Smooth muscle cell of the brain vasculature (primary cell): Measurements from ENCODE around the gene MACIR.

ENCODE experiments used
- DNase-seq: peaks from one replicate; pipeline ENCODE4 v3.0.0-alpha.2; 2012; ENCODE audit warnings: low read depth, low spot score

MACIR gene

GRCh38 chr5:103291606-103292005, 33.0 kb downstream of the MACIR start:
- DNase-seq: no peak

- DNase-seq: no peak
These were observed 34.5 kb downstream of the MACIR start for GRCh38 chr5:103293099-103293498.

- no peak for DNase-seq
These were observed 35.2 kb downstream of the MACIR start for GRCh38 chr5:103293719-103294118.

GRCh38 chr5:103294906-103295305, 36.3 kb downstream of the MACIR start:
- DNase-seq: no peak

- DNase-seq: no peak
These were observed 36.9 kb downstream of the MACIR start for GRCh38 chr5:103295424-103295823.

- no peak for DNase-seq
These were observed 37.3 kb downstream of the MACIR start for GRCh38 chr5:103295871-103296270.

- no peak for DNase-seq
These were observed 39.6 kb downstream of the MACIR start for GRCh38 chr5:103298117-103298516.

GRCh38 chr5:103298607-103299188, 40.1 kb downstream of the MACIR start:
- no peak for DNase-seq

GRCh38 chr5:103305809-103306208, 47.2 kb downstream of the MACIR start:
- DNase-seq: no peak

GRCh38 chr5:103307470-103307869, 48.9 kb downstream of the MACIR start:
- DNase-seq: no peak

GRCh38 chr5:103308774-103309173, 50.2 kb downstream of the MACIR start:
- DNase-seq: no peak

GRCh38 chr5:103313056-103313455, 54.5 kb downstream of the MACIR start:
- DNase-seq: no peak

- no peak for DNase-seq
These were observed 56.9 kb downstream of the MACIR start for GRCh38 chr5:103315455-103315854.

- no peak for DNase-seq
These were observed 68.9 kb downstream of the MACIR start for GRCh38 chr5:103327451-103327850.

- DNase-seq: no peak
These were observed 69.3 kb downstream of the MACIR start for GRCh38 chr5:103327893-103328292.
